Measurements from ENCODE around the gene FOXL3.
"Not testable (repeated sequence)": the region's sequence is repeated elsewhere in the genome, so short reads cannot be mapped to it uniquely, and the experiment has no call there.

FOXL3 gene

GRCh38 chr7:255038-255435 is 34.9 kb upstream of the FOXL3 start:
- no peak for DNase-seq (ENCODE audit: low read depth in 2 of 2)

DNA sequence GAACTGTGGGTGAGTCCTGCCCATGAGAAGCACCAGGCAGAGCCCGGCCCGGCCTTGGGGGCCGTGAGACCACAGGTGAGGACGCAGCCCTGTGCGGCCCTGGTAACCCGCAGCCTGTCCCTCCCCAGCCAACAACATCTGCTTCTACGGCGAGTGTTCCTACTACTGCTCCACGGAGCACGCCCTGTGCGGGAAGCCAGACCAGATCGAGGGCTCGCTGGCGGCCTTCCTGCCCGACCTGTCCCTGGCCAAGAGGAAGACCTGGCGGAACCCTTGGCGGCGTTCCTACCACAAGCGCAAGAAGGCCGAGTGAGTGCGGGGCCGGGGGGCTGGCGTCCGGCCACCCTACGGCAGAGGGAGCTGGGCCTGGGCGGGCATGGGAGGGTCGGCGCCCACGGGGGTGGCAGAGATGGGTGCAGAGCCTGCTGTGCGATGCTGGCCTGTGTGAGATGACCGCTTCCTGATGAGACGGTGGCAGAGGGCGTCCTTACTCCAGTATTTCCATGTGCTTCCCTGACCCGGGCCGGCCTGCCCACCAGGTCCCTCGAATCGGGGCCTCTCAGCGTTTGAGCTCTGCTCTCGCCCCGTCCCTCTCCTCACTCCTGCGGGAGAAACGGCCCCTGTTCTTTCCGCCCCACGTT is 34.1 kb upstream of the FOXL3 start:
- no peak for DNase-seq (ENCODE audit: low read depth in 2 of 2)

DNA sequence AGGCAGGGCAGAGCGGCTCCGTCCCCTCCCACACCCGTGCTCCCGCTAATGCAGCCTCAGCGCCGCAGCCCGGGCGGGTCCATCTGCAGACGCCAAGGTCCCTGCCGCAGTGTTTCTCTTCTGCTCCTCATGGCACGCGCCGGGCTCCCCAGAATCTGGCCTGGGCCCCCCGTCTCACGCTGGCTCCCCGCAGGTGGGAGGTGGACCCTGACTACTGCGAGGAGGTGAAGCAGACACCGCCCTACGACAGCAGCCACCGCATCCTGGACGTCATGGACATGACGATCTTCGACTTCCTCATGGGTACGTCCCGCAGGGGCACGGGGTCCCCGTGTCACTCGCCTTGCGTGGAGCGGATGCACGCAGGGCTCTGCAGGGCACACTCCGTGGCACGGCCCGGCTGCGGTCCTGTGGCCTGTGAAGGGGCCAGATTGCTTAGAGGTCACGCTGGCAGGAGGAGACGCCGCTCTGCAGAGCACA is 33.5 kb upstream of the FOXL3 start:
- no peak for DNase-seq (ENCODE audit: low read depth in 2 of 2)

GRCh38 chr7:256981-257646 is 32.9 kb upstream of the FOXL3 start:
- DNase-seq (ENCODE audit: low read depth in 2 of 2): no peak

DNA sequence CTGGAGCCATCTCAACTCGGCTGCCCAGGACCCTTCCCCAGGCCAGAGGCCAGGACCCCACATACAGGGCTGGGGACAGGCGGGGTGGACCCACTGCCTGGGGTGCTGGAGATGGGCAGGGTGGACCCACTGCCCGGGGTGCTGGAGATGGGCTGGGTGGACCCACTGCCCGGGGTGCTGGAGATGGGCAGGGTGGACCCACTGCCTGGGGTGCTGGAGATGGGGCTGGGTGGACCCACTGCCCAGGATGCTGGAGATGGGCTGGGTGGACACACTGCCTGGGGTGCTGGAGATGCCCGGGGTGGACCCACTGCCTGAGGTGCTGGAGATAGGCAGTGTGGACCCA is 32.4 kb upstream of the FOXL3 start:
- DNase-seq (ENCODE audit: low read depth in 2 of 2): no peak

DNA sequence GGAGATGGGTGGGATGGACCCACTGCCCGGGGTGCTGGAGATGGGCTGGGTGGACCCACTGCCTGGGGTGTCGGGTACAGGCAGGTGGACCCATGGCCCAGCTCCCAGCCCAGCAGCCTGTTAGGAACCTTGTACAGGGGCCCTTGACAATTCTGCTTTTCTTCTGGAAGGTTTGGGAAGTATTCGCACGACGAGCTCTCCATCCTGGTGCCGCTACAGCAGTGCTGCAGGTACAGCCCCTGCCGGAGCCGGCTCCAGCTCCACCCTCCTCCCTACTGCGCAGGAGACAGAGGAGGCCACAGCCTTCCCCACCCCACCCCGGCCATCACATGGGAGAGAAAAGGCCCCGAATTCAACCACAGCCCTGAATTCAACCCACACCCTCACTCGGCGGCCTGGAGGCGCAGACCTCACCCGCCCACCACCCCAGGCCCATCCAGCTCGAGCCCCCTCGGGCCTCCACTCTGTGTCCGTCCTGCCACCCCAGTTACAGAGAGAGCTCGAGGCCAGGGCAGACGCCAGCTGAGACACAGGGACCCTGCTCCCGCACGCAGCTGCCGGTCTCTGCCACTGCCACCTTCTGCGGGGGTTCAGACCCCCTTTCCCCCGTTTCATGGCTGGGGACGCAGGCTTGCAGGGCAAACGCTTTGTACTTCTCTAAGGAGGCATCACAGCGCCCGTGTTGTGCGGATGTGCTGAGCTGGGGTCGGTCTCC is 31.3 kb upstream of the FOXL3 start:
- DNase-seq (ENCODE audit: low read depth in 2 of 2): no peak

DNA sequence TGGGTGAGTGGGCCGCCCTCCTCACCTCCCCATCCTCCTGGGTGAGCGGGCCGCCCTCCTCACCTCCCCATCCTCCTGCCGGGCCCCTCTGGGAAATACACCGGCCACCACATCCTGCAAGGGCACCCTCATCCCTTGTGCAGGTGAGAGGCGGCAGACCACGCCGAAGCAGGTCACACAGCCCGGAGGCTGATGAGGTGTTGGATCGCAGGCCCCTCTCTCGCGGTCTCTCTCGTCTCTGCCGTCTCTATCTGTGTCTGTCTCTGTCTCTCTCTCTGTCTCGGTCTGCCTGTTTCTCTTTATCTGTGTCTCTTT is 30.8 kb upstream of the FOXL3 start:
- DNase-seq (ENCODE audit: low read depth in 2 of 2): no peak

- no peak for DNase-seq (ENCODE audit: low read depth in 2 of 2)
Measured at GRCh38 chr7:259751-260405, 30.1 kb upstream of the FOXL3 start.

DNA sequence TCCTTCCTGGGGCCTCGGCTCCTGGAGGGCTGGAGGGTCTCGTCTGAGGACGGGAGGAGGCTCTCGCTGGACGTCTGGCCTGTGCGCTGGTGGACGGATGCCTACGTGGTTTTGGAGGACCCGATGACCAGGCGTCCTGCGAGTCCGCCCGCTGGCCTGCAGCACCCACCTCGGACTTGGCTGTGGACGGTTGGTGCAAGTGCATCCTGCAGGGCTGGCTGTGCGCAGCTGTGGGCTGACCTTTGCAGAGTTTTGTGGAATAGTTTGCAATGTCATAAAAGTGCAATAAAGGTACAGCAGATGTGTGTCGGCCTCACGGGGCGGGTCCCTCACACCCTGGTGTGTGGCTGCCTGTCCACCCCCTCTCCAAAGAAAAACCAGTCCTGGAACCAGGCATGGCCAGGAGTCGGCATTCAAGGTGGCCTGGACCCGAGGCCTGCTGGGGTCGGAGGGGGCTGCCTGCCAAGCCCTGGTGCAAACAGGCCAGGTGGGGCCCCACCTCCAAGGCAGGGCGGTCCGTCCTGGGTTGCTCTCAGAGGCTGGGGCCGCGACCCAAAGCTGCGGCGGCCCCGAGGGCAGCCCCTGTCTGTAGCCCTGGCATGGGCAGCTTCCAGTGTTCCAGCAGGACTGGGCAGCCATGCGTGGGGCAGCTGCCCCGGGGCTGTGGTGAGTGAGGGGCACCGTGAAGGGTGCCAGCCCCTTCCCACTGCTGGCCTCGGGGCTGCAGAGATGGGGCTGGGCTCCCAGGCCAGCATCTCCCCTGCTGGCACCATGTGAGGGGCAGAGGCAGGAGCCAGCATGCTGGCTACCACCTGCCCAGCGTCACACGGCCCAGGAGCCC is 29.3 kb upstream of the FOXL3 start:
- no peak for DNase-seq (ENCODE audit: low read depth in 2 of 2)

- DNase-seq (ENCODE audit: low read depth in 2 of 2): no peak
Measured at GRCh38 chr7:261341-262250, 28.4 kb upstream of the FOXL3 start.

DNA sequence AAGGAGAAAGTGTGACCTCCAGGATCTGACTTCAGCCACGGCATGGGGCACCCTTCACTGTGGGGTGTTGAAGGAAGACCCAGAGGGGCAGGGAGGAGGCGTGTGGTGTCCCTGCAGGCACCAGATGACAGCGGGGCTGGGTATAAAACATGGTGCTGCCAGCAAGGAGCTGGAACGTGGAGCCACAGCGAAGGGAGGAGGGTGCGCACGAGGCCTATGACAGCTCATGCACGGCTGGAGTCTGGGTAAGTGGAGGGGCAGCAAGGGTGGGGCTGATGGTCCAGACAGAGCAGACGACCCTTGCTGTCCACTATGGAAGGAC is 27.8 kb upstream of the FOXL3 start:
- no peak for DNase-seq (ENCODE audit: low read depth in 2 of 2)

GRCh38 chr7:262631-263311 is 27.2 kb upstream of the FOXL3 start:
- peak in 1 of 2 donors; percentile 18 for DNase-seq (ENCODE audit: low read depth in 2 of 2)

DNA sequence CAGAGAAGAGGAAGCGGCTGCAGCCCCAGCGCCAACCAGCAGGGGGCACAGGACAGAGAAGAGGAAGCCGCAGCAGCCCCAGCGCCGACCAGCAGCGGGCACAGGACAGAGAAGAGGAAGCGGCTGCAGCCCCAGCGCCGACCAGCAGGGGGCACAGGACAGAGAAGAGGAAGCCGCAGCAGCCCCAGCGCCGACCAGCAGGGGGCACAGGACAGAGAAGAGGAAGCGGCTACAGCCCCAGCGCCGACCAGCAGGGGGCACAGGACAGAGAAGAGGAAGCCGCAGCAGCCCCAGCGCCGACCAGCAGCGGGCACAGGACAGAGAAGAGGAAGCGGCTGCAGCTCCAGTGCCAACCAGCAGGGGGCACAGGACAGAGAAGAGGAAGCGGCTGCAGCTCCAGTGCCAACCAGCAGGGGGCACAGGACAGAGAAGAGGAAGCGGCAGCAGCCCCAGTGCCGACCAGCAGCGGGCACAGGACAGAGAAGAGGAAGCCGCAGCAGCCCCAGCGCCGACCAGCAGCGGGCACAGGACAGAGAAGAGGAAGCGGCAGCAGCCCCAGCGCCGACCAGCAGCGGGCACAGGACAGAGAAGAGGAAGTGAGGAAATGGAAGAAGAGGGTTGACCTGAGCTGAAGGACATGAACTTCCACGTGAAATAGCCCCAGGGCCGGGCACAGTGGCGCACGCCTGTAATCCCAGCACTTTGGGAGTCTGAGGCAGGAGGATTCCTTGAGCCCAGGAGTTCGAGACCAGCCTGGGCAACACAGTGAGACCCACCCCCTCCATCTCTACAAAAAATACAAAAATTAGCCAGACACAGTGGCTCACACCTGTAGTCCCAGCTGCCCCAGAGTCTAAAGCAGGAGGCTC is 26.3 kb upstream of the FOXL3 start:
- DNase-seq (ENCODE audit: low read depth in 2 of 2): not testable (repeated sequence)

GRCh38 chr7:264541-265191 is 25.3 kb upstream of the FOXL3 start:
- DNase-seq (ENCODE audit: low read depth in 2 of 2): no peak

- DNase-seq (ENCODE audit: low read depth in 2 of 2): no peak
Measured at GRCh38 chr7:265192-265997, 24.6 kb upstream of the FOXL3 start.

DNA sequence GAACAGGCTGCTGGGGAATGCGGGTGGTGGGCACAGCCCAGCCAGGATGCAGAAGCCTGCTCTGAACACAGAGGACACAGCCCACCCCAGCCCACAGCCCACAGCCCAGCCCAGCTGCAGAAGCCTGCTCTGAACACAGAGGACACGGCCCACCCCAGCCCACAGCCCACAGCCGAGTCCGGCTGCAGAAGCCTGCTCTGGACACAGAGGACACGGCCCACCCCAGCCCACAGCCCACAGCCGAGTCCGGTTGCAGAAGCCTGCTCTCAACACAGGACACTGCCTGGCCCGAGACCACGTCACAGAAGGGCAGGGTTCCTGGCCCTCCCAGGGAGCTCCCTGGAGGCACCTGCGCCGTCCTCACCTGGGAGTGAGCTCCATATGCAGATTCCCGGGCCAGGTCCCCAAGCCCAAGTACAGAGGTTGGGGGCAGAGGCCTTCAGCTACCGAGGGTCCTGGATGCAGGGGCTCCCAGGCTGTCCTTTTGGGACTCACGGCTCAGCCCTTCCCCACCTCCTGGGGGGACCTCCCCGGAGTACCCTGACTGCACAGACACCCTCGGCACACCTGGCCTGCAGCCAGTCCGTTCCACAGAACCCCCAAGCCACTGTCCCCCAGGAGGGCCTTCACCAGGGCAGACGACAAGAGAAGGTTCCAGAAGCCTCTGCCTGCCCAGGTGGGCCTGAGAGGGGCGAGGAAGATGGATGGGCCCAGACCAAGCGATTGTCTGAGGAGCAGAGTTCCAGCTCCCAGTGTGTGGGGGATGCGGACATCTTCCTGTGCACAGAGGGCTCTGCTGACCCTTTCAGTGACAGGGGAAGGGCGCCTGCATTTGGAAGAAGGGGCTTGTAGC is 23.7 kb upstream of the FOXL3 start:
- no peak for DNase-seq (ENCODE audit: low read depth in 2 of 2)

Measured in stimulated activated CD8-positive, alpha-beta memory T cell treated with anti-CD3 and anti-CD28 coated beads, Interleukin-15, amount 100 ng/mL, for 4 hours (primary cell).